Measurements from ENCODE around the gene EDNRB.

DNA sequence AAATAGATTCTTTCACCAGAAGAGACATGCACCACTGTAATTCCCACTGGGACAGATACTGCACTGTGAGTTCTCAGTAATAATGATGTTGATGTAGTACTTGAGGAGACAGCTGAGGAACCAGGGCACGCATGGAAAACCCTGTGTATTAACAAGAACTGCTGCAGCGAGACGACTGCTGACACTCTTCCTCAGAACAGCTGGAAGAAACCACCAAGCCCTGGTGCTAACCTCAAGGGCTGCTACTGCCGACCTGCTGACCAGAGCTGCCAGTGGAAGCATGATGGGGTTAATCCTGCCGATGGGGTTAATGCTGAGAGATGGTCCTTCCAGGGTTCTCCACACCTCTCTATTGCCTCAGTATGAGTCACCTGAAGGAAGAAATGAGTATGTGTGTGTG, 45.6 kb downstream of the EDNRB start:
- TF ChIP-seq, protein P1, sequence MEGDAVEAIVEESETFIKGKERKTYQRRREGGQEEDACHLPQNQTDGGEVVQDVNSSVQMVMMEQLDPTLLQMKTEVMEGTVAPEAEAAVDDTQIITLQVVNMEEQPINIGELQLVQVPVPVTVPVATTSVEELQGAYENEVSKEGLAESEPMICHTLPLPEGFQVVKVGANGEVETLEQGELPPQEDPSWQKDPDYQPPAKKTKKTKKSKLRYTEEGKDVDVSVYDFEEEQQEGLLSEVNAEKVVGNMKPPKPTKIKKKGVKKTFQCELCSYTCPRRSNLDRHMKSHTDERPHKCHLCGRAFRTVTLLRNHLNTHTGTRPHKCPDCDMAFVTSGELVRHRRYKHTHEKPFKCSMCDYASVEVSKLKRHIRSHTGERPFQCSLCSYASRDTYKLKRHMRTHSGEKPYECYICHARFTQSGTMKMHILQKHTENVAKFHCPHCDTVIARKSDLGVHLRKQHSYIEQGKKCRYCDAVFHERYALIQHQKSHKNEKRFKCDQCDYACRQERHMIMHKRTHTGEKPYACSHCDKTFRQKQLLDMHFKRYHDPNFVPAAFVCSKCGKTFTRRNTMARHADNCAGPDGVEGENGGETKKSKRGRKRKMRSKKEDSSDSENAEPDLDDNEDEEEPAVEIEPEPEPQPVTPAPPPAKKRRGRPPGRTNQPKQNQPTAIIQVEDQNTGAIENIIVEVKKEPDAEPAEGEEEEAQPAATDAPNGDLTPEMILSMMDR (conservative IDR thresholded peaks at IDR 0.05; ENCODE audit: low read length): no peak
- TF ChIP-seq EZH2phosphoT487 (IDR thresholded peaks at IDR 0.05; ENCODE audit: borderline replicate concordance): no peak

All from Loucy (cell line).